Activated T-helper 1 cell treated with Interleukin-2 at 50 U/mL for 16 hours (primary cell): Measurements from ENCODE around the gene FBXO3.

Experiments used
- DNase-seq: peaks from one replicate; pipeline ENCODE4 v3.0.0-alpha.2; 2020; ENCODE audit warnings: low read depth

Gene FBXO3

GRCh38 chr11:33701302-33702230 lies 72.8 kb downstream of the FBXO3 start:
- no peak for DNase-seq

GRCh38 chr11:33700502-33701271 lies 73.6 kb downstream of the FBXO3 start, which contains the start of gene C11orf91:
Gene C11orf91 (minus strand): TSS chr11:33700826. CDS start chr11:33700740, 86 bp downstream.
- DNase-seq: peak; percentile 86

- DNase-seq: peak; percentile 2
Observed at GRCh38 chr11:33700063-33700501, 74.2 kb downstream of the FBXO3 start.

- DNase-seq: no peak
Observed at GRCh38 chr11:33699515-33700062, 74.7 kb downstream of the FBXO3 start.

- no peak for DNase-seq
Observed at GRCh38 chr11:33698921-33699320, 75.4 kb downstream of the FBXO3 start.

GRCh38 chr11:33697997-33698396 lies 76.3 kb downstream of the FBXO3 start:
- no peak for DNase-seq

- DNase-seq: no peak
Observed at GRCh38 chr11:33696931-33697638, 77.2 kb downstream of the FBXO3 start.

GRCh38 chr11:33696411-33696810 lies 77.9 kb downstream of the FBXO3 start:
- DNase-seq: no peak

GRCh38 chr11:33695051-33695566 lies 79.2 kb downstream of the FBXO3 start:
- DNase-seq: no peak

GRCh38 chr11:33694346-33695050 lies 79.8 kb downstream of the FBXO3 start:
- DNase-seq: no peak

- no peak for DNase-seq
Observed at GRCh38 chr11:33692541-33692940, 81.8 kb downstream of the FBXO3 start.

- DNase-seq: no peak
Observed at GRCh38 chr11:33692013-33692504, 82.3 kb downstream of the FBXO3 start.

- no peak for DNase-seq
Observed at GRCh38 chr11:33691066-33691864, 83.1 kb downstream of the FBXO3 start.
